Measurements from ENCODE around the gene SH2D4B.

SH2D4B gene

GRCh38 chr10:80686734-80687475 lies 149.2 kb downstream of the SH2D4B start:
- no peak for ATAC-seq
- TF ChIP-seq TCF4 (CRISPR knock-in tag; IDR thresholded peaks at IDR 0.05; ENCODE audit: borderline replicate concordance) = no peak
- no peak for TF ChIP-seq SNAI2 (CRISPR knock-in tag; IDR thresholded peaks at IDR 0.05)
- TF ChIP-seq ZFP3 (CRISPR knock-in tag; IDR thresholded peaks at IDR 0.05) = no peak
- TF ChIP-seq TOX (CRISPR knock-in tag; IDR thresholded peaks at IDR 0.05; ENCODE audit: borderline replicate concordance) = no peak
- TF ChIP-seq PATZ1 (CRISPR knock-in tag; IDR thresholded peaks at IDR 0.05; ENCODE audit: borderline replicate concordance) = no peak
- TF ChIP-seq POU6F1 (CRISPR knock-in tag; IDR thresholded peaks at IDR 0.05; ENCODE audit: borderline replicate concordance, low read depth) = no peak

- ATAC-seq = no peak
- TF ChIP-seq ZFP3 (CRISPR knock-in tag; IDR thresholded peaks at IDR 0.05) = no peak
- no peak for TF ChIP-seq CREB5 (CRISPR knock-in tag; IDR thresholded peaks at IDR 0.05; ENCODE audit: low read depth)
- TF ChIP-seq ARNTL (CRISPR knock-in tag; IDR thresholded peaks at IDR 0.05; ENCODE audit: borderline replicate concordance, low read depth) = no peak
These were observed 149.7 kb downstream of the SH2D4B start for GRCh38 chr10:80687476-80687789.

- TF ChIP-seq TCF4 (CRISPR knock-in tag; IDR thresholded peaks at IDR 0.05; ENCODE audit: borderline replicate concordance) (no peak), ZNF8 (CRISPR knock-in tag; IDR thresholded peaks at IDR 0.05) (no peak), PPARA (CRISPR knock-in tag; IDR thresholded peaks at IDR 0.05; ENCODE audit: borderline replicate concordance) (no peak), CSRNP3 (CRISPR knock-in tag; IDR thresholded peaks at IDR 0.05) (no peak), PATZ1 (CRISPR knock-in tag; IDR thresholded peaks at IDR 0.05; ENCODE audit: borderline replicate concordance) (no peak), ISL1 (CRISPR knock-in tag; IDR thresholded peaks at IDR 0.05) (no peak), POU6F1 (CRISPR knock-in tag; IDR thresholded peaks at IDR 0.05; ENCODE audit: borderline replicate concordance, low read depth) (no peak), SNAI2 (CRISPR knock-in tag; IDR thresholded peaks at IDR 0.05) (no peak), TSHZ2 (CRISPR knock-in tag; IDR thresholded peaks at IDR 0.05) (no peak), CSDC2 (CRISPR knock-in tag; IDR thresholded peaks at IDR 0.05) (no peak), CREB5 (CRISPR knock-in tag; IDR thresholded peaks at IDR 0.05; ENCODE audit: low read depth) (no peak), TOX (CRISPR knock-in tag; IDR thresholded peaks at IDR 0.05; ENCODE audit: borderline replicate concordance) (no peak), OSR1 (CRISPR knock-in tag; IDR thresholded peaks at IDR 0.05) (no peak), ZNF70 (CRISPR knock-in tag; IDR thresholded peaks at IDR 0.05) (no peak), ZFP30 (CRISPR knock-in tag; IDR thresholded peaks at IDR 0.05) (no peak), ZC3H10 (CRISPR knock-in tag; IDR thresholded peaks at IDR 0.05) (no peak), RARB (CRISPR knock-in tag; IDR thresholded peaks at IDR 0.05) (no peak)
- no peak for ATAC-seq
These were observed 152.7 kb downstream of the SH2D4B start for GRCh38 chr10:80690434-80690833.
